HG02973 (cell line): Measurements from ENCODE around the gene BCL2L12.

Source experiments
- ATAC-seq: cut with Tn5 transposase; IDR thresholded peaks from one replicate; pipeline ENCODE4 v1.9.1; 2021; ENCODE audit warnings: moderate library complexity; ENCODE audit not compliant: unreplicated experiment

Gene BCL2L12

GRCh38 chr19:49662011-49662410 is 3.7 kb upstream of the BCL2L12 start:
- no peak for ATAC-seq

GRCh38 chr19:49663224-49663623 is 2.5 kb upstream of the BCL2L12 start:
- no peak for ATAC-seq

GRCh38 chr19:49664171-49665035 is 1.3 kb upstream of the BCL2L12 start:
- no peak for ATAC-seq

GRCh38 chr19:49665036-49665350 is 740 bp upstream of the BCL2L12 start:
- ATAC-seq = no peak

GRCh38 chr19:49666120-49666444 is 349 bp downstream of the BCL2L12 start:
- ATAC-seq = no peak

GRCh38 chr19:49667473-49667872 is 1.7 kb downstream of the BCL2L12 start:
- no peak for ATAC-seq

- no peak for ATAC-seq
These were observed 3.8 kb downstream of the BCL2L12 start for GRCh38 chr19:49669516-49669915.

- no peak for ATAC-seq
These were observed 6.6 kb downstream of the BCL2L12 start for GRCh38 chr19:49672131-49672919.

GRCh38 chr19:49676136-49676783 is 10.5 kb downstream of the BCL2L12 start:
- ATAC-seq = no peak

- ATAC-seq = peak; percentile 59
These were observed 11.1 kb downstream of the BCL2L12 start for GRCh38 chr19:49676784-49677230.

GRCh38 chr19:49677231-49677900 is 11.6 kb downstream of the BCL2L12 start, which contains the start of gene PRMT1:
Gene PRMT1 (plus strand): TSS chr19:49677271. CDS start chr19:49677281, 10 bp downstream.
- no peak for ATAC-seq

GRCh38 chr19:49677901-49678674 is 12.4 kb downstream of the BCL2L12 start:
- no peak for ATAC-seq

GRCh38 chr19:49678985-49679770 is 13.4 kb downstream of the BCL2L12 start:
- ATAC-seq = no peak

- ATAC-seq = no peak
These were observed 14.2 kb downstream of the BCL2L12 start for GRCh38 chr19:49679771-49680413.

GRCh38 chr19:49680421-49681351 is 15.0 kb downstream of the BCL2L12 start:
- no peak for ATAC-seq

GRCh38 chr19:49681830-49682229 is 16.1 kb downstream of the BCL2L12 start:
- no peak for ATAC-seq

GRCh38 chr19:49682274-49682673 is 16.5 kb downstream of the BCL2L12 start:
- no peak for ATAC-seq

- no peak for ATAC-seq
These were observed 18.1 kb downstream of the BCL2L12 start for GRCh38 chr19:49683814-49684250.
